HL-60/S4 (cell line): ENCODE results near the gene C10orf88.
"Not testable (repeated sequence)": the region's sequence is repeated elsewhere in the genome, so short reads cannot be mapped to it uniquely, and the experiment has no call there.

Source experiments
- in situ Hi-C: fragments of 300-500 bp; cut with MboI; formaldehyde crosslinking; loops from 2 replicates; pipeline ENCODE4 v1.14.3; 2022; ENCODE audit warnings: low sequenced_read_pairs

The C10orf88 gene

DNA sequence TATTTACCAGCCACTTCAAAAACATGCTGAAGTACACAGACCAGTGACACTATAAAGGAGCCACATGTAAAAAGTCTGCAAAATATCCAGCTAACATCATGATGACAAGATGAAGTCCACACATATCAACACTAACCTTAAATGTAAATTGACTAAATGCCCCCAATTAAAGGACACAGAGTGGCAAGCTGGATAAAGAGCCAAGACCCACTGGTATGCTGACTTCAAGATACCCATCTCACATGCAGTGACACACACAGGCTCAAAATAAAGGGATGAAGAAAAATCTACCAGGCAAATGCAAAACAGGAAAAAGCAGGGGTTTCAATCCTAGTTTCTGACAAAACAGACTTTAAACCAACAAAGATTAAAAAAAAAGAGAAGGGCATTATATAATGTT is 12.9 kb upstream of the C10orf88 start:
- in situ Hi-C loops = no loop called here

DNA sequence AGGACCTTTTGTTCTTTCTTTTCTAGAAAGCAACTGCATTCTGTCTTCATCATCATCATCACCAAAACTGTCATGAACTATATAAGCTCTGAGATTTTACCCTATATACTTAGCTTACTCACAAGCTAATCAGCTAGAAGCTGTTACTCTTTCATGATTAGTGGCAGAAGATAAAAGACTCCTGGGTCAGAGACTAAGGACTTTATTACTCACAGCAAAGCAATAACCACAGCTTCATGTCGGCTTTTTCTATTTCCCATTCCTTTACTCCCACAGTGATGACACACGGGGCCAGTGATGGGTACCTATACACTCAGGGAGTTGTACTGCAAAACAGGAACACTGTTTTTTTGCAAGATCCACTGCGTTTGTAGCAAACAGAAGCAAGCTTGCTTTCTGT is 8.4 kb upstream of the C10orf88 start:
- in situ Hi-C loops = no loop called here

DNA sequence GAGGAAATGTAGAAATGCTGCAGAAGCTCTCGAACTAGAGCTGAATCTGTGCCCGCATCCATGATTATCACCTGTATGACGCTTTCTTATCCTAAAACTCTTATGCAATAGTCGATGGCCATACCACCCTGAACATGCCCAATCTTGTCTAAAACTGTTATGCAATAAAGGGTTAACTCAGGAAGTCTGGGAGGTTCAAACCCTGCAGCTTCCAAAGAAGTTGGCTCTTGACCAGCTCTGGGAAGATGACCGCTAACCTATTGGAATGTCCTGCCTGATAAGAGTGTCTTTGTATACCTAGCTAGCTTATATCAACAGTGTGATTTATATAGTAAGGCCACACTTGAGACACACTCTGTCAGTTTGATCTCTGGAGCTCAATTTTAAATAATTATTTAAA is 3.4 kb upstream of the C10orf88 start:
- in situ Hi-C loops = no loop called here

DNA sequence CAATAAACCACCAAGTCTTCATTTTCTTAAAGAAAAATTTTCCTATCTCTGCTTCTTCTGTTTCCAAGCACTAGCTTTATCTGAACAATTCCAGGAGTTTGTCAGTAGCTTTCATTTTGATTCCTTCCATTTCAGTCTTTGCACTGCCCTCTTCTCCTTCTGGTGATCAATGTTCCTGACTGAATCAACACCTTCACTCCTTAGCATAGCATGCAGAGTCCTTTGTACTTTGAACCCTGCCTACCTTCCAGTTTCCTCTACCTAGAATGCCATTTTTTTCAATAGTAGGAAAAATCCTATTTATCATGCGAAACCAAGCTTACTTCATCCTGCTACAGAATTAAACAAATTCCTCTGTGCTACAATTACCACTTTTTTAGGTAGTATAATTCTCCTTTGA is 1.9 kb upstream of the C10orf88 start:
- in situ Hi-C loops = no loop called here

DNA sequence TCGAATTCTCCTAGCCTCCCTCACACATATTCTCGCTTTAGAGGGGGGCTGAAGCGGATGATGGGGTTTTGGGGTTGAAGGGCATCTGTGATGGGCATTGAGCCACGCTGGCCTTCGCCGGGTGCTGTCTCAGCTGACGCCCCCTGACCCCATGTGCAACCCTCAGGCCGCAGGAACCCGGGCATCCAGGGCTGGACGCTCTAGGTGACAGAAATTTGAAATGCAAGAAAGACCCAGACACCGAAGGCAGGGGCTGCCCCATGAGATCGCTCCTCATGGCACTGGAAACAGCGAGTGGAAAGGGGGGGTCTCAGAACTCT is 664 bp upstream of the C10orf88 start:
- in situ Hi-C loops = no loop called here

DNA sequence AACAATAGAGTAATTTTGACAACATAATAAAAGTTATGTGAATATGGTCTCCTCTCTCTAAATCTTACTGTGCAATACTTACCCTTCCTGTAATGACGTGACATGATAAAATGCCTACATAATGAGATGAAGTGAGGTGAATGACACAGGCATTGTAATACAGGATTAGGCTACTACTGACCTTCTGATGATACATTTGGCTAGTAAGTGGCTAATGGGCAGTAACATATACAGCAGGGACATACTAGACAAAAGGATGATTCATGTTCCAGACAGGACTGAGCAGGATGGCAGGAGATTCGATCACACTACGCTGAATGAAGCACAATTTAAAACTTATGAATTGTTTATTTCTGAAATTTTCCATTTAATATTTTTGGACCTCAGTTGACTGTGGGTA is 4.7 kb downstream of the C10orf88 start:
- in situ Hi-C loops = no loop called here

DNA sequence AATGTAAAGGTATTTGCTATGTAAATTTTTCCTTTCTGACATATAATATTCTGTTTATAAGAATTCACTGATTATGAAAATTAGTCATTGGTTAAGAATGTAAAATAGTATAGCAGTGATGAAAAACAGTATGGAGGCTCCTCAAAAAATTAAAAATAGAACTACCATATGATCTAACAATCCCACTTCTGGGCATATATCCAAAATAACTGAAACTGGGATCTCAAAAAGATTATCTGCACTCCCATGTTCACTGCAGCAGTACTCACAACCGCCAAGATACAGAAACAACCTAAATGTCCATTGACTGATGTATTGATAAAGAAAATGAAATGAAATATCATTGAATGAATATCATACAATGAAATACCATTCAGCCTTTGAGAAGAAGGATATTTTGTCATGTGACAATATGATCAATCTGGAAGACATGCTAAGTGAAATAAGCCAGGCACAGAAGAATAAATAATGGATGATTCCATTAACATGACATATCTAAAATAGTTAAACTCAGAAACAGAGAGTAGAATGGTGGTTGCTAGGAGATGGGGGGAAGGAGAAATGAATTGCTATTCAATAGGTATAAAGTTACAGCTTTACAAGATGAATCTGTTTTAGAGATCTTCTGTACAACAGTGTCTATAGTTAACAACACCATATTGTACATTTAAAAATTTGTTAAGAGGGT is 14.0 kb downstream of the C10orf88 start:
- in situ Hi-C loops = no loop called here

DNA sequence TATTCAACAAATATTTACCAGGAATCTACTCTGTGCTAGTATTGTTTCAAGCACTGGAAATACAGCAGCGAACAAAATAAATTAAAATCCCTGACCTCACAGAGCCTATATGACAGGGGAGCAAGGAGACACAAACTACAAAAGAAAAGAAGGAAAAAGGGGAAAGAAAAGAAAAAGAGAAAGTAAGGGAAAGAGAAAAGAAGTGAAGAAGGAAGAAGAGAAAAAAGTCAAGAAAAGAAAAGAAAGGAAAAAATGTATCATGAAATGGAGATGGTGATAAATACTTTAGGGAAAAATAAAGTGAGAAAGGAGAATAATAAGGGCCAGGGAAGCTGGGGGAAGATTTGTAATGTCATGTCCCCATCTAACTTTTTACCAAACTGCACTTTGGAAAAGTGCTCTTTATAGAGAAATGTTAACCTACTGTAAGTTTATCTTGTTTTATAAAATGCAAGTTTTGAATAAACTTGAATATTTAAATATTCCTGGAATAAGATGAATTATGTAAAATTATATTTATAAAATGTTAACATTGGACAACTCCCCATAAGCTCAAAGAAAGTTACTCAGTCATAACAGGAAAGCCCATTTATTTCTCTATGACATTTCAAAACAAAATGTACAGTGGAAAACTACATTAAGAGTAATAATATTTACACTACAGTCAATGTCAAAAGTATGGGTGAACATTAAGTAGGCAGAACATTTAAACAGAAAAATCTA is 14.7 kb downstream of the C10orf88 start:
- in situ Hi-C loops = no loop called here

DNA sequence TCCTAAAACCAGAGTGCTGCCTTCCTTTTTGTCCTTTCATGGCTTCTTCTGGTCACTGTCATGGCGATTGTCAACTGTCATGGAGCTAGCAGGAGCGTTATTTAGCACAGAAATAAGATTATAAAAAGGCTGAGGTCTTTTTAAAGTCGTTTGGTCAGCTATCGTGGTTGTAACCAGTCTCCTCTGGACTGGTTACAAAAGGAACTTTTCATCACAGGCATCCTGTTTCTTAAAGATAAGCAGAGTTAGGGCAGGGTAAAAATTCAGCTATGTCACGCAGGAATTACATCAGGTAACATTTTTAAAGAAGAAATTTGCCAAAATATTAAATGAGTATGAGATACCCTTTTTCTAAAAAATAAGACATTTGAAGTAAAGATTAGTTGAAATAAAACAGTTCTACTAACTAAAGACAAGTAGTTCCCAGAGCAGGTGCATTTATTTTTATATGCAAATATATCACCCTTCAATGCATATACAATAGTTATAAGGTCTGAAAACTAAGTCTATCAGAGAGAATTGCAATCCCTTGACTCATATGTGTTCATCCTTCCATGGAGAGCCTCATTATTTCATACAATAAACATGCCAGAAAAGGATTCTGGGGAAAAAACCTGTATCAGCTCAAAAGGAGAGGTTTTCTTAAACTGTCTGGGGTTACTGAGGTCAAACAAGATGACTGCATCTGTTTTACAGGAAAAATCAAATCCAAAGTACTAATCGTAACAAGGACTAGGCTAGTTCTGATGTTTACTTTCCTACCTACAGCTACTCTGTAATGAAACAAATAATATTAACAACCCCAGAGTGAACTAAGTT is 22.7 kb downstream of the C10orf88 start:
- in situ Hi-C loops = no loop called here

DNA sequence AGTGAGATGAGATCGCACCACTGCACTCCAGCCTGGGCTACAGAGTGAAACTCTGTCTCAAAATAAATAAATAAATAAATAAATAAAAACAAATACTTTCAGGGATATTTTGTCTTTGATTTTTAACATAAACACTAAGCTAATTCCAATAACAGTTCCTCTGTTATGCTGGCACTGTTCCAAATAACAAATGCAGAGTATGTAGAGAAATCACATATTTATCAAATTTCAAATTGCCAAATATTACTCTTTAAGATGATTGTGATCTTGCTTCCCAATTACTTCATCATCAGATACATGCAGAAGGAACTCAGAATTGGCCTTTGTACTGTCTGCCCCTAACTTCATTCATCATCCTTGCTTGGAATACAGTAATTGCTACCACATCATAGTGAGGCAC is 23.9 kb downstream of the C10orf88 start:
- in situ Hi-C loops = no loop called here

DNA sequence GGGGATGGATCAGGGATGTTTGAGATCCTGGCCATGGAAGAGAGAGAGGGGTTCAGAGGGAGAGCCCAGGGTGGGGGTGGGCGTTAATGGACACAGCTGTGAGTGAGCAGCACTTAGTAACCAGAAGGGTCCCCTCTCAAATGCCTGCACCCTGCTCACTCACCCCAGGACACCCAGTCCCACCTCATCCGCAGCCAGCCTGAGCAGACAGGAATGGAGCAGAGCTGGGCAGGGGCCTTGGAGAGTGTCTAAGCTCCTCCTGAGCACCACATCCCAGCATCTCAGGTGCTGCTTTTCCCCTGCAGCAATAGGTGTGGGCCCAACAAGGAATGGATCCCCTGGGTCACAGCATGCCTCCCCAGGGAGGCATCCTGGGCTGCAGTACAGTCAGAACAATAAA is 38.3 kb downstream of the C10orf88 start:
- in situ Hi-C loops = no loop called here

DNA sequence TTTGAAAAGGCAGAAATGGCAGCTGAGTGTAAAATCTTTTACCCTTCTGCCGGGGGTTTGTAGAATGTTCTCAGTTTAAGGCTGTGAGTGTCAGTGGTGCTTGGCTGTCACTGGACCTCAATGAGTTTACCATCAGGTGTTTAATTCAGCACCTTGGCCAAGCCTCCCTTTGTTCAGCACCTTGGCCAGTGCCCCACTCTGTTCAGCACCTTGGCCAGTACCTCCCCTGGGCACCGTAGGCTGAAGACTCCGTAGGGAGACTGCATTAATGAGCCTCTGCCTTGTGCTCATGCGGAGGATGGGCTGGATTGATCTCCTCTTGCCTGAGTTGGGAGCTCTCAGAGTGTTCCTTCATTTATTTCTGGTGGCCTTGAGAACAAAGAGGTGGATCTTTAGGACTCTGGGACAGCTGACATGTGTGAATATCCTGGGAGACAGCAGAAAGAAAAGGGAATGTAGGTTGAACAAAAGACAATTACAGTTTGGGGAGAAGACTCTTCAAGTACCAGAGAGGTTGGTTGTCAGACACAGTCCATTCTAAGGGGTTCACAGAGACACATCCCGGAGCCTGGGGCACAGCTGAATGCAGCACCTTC is 42.0 kb downstream of the C10orf88 start:
- in situ Hi-C loops = no loop called here

DNA sequence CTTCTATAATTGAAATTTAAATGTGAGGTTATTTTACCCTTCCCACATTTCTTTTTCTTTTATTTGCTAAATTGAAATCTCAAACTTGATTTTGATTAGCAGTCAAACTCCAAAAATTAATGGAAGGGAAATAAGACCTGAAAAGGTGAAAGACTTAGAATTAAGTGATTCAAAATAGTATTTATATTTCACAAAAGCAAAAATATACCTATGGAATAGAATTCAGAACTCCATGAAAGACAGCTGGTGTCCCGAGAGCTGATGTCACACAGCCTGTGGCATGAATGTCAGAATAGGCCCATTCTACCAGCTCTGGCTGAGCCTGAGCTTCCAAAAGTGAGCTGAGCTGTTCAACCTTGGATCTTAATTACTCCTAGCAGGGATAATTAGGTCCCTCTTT is 43.7 kb downstream of the C10orf88 start, which contains the start of gene FAM24A:
FAM24A (plus strand) TSS at position 301 of the 400 bp plus-strand sequence. CDS start 1,025 bp downstream, outside the sequence.
- in situ Hi-C loops = no loop called here

DNA sequence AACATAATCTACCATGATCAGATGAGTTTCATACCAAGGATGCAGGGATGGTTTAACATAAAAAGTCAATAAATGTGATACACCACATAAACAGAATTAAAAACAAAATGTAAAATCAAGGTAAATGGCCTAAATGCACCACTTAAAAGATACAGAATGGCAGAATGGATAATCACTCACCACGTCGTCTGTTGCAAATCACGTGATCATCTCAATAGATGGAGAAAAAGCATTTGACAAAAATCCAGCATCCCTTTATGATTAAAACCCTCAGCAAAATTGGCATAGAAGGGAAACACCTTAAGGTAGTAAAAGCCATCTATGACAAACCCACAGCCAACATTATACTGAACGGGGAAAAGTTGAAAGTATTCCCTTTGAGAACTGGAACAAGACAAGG is 50.2 kb downstream of the C10orf88 start:
- in situ Hi-C loops = not testable (repeated sequence)

DNA sequence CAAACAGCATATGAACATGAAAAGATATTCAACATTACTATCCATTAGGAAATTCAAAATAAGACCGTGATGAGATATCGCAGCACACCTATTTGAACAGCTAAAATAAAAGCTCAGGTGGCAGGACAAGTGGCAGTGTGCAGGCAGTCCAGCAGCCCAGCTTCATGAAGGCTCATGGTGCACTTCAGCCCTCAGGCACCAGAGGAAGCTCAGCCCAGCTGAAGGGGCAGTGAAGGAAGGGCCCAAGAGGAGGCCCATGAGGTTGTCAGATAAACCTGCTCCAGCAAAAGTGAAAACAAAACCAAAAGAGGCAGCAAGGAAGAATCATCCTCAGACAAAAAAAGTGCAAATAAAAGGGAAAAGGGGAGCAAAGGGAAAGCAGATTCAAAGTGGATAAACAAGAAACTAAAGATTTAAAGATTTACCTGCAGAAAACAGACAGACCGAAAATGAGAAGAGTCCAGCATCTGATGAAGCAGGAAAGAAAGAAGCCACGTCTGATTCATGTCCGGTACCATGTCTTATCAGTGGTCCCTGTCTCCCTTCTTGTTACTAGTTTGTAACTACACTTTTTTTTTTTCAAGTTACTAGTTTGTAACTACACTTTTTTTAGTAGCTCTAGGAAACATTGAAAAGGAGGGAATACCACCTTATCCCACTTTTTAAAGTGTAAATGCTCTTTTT is 59.6 kb downstream of the C10orf88 start:
- in situ Hi-C loops = no loop called here

DNA sequence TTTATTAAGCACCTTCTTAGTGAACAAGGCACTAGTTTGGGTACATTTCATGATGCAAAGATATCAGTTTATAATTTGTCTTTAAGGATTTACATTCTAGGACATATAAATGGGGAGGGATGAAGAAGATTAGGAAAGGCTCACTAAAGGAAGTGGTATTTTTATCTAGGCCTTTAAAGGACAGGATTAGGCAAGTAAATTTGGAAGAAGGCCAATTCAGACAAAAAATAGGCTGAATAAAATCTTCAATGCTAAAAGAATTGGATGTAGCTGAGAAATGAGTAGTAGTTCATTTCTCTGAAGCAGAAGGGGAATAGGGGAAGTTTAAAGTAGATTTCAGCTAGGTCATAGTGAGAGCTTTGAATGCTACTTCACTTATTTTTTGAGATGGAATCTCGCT is 69.9 kb downstream of the C10orf88 start:
- in situ Hi-C loops = no loop called here

DNA sequence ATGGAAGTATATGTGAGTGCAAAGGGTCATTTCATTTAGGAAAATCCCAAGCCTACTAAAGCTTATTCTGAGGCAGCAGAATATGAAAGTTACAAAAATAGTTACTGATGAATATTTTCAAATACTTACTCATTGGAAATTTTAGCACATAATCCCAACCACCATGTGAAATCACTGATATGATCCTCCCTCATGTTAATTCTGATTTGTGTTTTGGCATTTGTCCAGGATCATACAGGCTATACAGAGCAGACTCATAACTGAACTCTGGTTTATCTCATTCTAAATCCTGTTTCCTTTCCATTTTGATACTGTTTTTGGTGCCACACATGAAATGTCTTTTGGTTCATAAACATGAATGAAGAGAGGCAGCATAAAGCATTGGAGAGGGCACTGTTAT is 71.3 kb downstream of the C10orf88 start:
- in situ Hi-C loops = no loop called here
